WTC11 (cell line): ENCODE results near the gene LRRN1.

Source experiments
- ETV6 ChIP-seq: sonication (generic); formaldehyde crosslinking; IDR thresholded peaks from 2 replicates; pipeline ENCODE4 v1.8.1; 2022; ENCODE audit warnings: mild to moderate bottlenecking, missing genetic modification reagents
- FOXJ3 ChIP-seq: sonication (generic); formaldehyde crosslinking; IDR thresholded peaks from 2 replicates; pipeline ENCODE4 v1.9.0; 2021; ENCODE audit warnings: missing genetic modification reagents, mild to moderate bottlenecking, borderline replicate concordance

DNA sequence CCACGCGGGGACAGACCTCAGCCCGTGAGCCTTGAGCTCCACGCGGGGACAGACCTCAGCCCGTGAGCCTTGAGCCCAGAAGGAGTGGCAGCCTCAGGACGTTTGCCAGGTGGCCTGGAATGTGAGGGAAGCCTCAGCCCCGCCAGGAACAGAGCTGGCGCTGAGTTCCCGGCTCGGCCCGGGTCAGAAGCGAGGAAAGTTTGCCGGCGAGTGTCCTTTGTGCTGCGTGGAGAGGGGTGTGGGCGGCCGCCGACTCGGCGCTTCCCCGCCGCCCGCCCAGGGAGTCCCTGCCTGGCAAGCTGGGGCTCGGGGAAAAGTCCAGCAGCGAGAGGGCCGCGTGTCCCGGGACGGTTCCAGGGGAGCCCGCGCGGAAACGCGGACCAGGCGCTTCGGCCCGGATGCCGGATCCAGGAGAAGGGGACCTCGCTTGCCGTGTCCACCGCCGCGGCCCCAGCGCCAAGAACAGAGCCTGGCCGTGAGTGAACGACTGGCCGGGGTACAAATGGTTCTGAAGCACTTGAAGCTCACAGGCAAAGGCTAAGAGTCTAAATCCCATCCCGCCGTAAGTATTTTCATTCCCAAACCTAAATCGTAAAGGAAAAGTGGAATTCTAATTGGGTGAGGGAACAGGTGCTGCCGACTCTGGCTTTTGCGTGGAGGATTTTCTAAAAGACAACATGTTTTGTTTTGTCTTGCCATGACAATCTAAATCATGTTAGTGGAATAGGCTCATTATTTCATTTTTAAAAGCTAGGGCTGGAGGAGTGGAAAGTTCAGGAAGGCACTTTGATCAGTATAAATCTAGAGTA, 1.7 kb downstream of the LRRN1 start:
- TF ChIP-seq FOXJ3 (CRISPR knock-in tag) (no peak), ETV6 (CRISPR knock-in tag) (no peak)
